Suppressor macrophage (primary cell): ENCODE results near the gene ALDH1A3.

Source experiments
- DNase-seq, 4 experiments: peaks; one replicate each; pipeline ENCODE4 v3.0.0-alpha.2; 2020 to 2022

ALDH1A3 gene

GRCh38 chr15:100958326-100959065 lies 78.9 kb downstream of the ALDH1A3 start:
- DNase-seq, result peak; percentile 52 to 72 (median 53)

GRCh38 chr15:100959066-100960050 lies 79.7 kb downstream of the ALDH1A3 start:
- peak; percentile 20 to 48 (median 36) for DNase-seq
